BJ (cell line): ENCODE measurements around the gene ATG4C. TPM values are rescaled to one million over a fixed set of nuclear protein-coding genes. Genes with fewer than 3 reads are reported as not detected.

Experiments used
- CTCF ChIA-PET: fragments of 350-600 bp; formaldehyde crosslinking; extraction: SDS; loops from one replicate; lab custom pipeline; 2021; ENCODE audit warnings: antibody characterized with exemption, inconsistent platforms; lab: Yijun Ruan, JAX
- POLR2A ChIA-PET: fragments of 300-600 bp; sonication (Branson Sonifier 250); formaldehyde crosslinking; extraction: SDS; loops from one replicate; lab custom pipeline; 2021; ENCODE audit warnings: antibody characterized with exemption; lab: Charles Lee
- DNase-seq: peaks from one replicate; pipeline ENCODE4 v3.0.0-alpha.2; 2011; ENCODE audit warnings: low read depth
- H3K27me3 ChIP-seq: 2 replicates; pipeline ENCODE4 v1.6.0; 2011; ENCODE audit warnings: low read length; ENCODE audit not compliant: control insufficient read depth, insufficient read depth
- H3K36me3 ChIP-seq: 2 replicates; pipeline ENCODE4 v1.5.1; 2011; ENCODE audit warnings: low read length; ENCODE audit not compliant: control insufficient read depth, insufficient read depth
- H3K4me3 ChIP-seq: 2 replicates; pipeline ENCODE4 v1.5.1; 2011; ENCODE audit warnings: low read depth, mild to moderate bottlenecking, control low read depth, low read length
- CTCF ChIP-seq: IDR thresholded peaks from 2 replicates; pipeline ENCODE4 v1.5.1; 2011; ENCODE audit warnings: low read depth, mild to moderate bottlenecking, control low read depth, inconsistent platforms, low read length, moderate library complexity; ENCODE audit not compliant: insufficient read depth
- polyA plus RNA-seq: library from polyadenylated mRNA; depleted of rRNA; stranded (reverse); fragments of >200 nt; gene quantifications from 2 replicates; pipeline ENCODE4 v1.2.3, GENCODE V29; 2011; rRNA removed

The ATG4C gene
- polyA plus RNA-seq, 1 experiment: 2.2 TPM

DNA sequence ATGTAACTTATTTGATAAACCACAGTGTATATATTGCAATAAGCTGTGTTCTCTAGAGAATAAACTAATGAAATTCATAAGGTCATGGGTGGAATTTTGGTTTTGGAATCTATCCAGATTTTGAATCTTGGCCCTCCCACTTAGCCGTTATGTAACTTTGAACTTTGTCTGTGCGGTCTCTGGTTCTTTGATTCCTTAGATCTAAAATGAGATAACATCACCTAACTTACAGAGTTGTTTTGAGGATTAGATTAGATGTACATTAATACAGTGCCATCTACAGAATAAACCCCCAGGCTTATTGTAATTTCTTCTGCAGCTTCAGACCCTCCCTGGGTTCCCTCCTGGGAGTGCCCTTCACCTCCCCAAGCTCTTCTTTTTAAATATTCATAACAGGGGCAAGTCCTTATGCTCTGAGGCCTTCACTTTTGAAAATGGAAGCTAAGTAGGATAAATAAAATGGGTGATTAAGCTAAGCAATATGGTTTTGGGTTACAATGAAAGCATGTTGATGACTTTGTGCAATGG lies 124.3 kb downstream of the ATG4C start:
- no peaks in the 10 kb centered on the region for H3K36me3 ChIP-seq
- no peaks in the 10 kb centered on the region; the same call in 1 of the 2 replicates for H3K27me3 ChIP-seq
- no peak overlapping the region for H3K4me3 ChIP-seq
- DNase-seq: no peak
- ChIA-PET POLR2A (no interaction called here), CTCF (interaction anchor here (1.0 to 1.3 kb wide), 2 partner anchors 55 to 241 kb away, joined by 3 read pairs; no protein-coding TSS in a partner anchor)
- TF ChIP-seq CTCF: no peak

GRCh38 chr1:62912028-62912638 lies 128.2 kb downstream of the ATG4C start:
- peak; percentile 83 for TF ChIP-seq CTCF
- no peak for DNase-seq
- ChIA-PET POLR2A (no interaction called here), CTCF (interaction anchor here (0.7 to 1.9 kb wide), 4 partner anchors 10 to 35 kb away, joined by 3 to 6 read pairs (median 4); no protein-coding TSS in a partner anchor)
- no peaks in the 10 kb centered on the region for H3K36me3 ChIP-seq
- H3K27me3 ChIP-seq: no peaks in the 10 kb centered on the region
- H3K4me3 ChIP-seq: no peak overlapping the region

Other genes starting within 250 kb of the ATG4C start
- not detected in 2 replicates for gene ANGPTL3, start 186.6 kb upstream of the ATG4C start, polyA plus RNA-seq
- 56.5 and 118 TPM in 2 replicates for gene DOCK7, start 95.7 kb upstream of the ATG4C start, polyA plus RNA-seq